ENCODE measurements around the gene QRFP.

GRCh38 chr9:130935648-130936271 lies 39.1 kb upstream of the QRFP start:
- TF ChIP-seq USF1 (IDR thresholded peaks at IDR 0.05) (no peak), MAX (IDR thresholded peaks at IDR 0.05) (no peak), EGR1 (IDR thresholded peaks at IDR 0.05) (no peak)
